K562 (cell line): ENCODE results near the gene PIK3CG. TPM values are rescaled to one million over a fixed set of nuclear protein-coding genes. Genes with fewer than 3 reads are reported as not detected.

Experiments used
- BCL6 ChIP-seq: fragments of 250-450 bp; sonication (Bioruptor Pico); IDR thresholded peaks from 2 replicates; pipeline ENCODE4 v1.4.0; 2020
- EP300 ChIP-seq: IDR thresholded peaks from 2 replicates; pipeline ENCODE4 v1.6.1; 2012; ENCODE audit warnings: low read length, improper control_type of control experiment
- GABPB2 ChIP-seq: fragments of 250-450 bp; sonication (Bioruptor Pico); conservative IDR thresholded peaks from 2 replicates; pipeline ENCODE4 v1.5.1; 2021; ENCODE audit warnings: mild to moderate bottlenecking
- IFI16 ChIP-seq: fragments of 250-450 bp; sonication (Bioruptor Pico); IDR thresholded peaks from 2 replicates; pipeline ENCODE4 v2.1.2; 2022; ENCODE audit warnings: mild to moderate bottlenecking, inconsistent platforms
- KDM2B ChIP-seq: fragments of 250-450 bp; sonication (Bioruptor Pico); IDR thresholded peaks from 2 replicates; pipeline ENCODE4 v1.8.0; 2021; ENCODE audit warnings: mild to moderate bottlenecking, moderate library complexity
- MAFK ChIP-seq: IDR thresholded peaks from 2 replicates; pipeline ENCODE4 v1.6.1; 2011; ENCODE audit warnings: low read length, improper control_type of control experiment
- NFE2 ChIP-seq: IDR thresholded peaks from 2 replicates; pipeline ENCODE4 v1.6.1; 2014; ENCODE audit warnings: antibody characterized with exemption, low read depth
- RBBP5 ChIP-seq: fragments of 200-600 bp; sonication (generic); IDR thresholded peaks from 2 replicates; pipeline ENCODE4 v1.6.1; 2012; ENCODE audit warnings: borderline replicate concordance, mild to moderate bottlenecking, low read length, control low read depth, inconsistent platforms; ENCODE audit not compliant: insufficient read depth, poor library complexity, severe bottlenecking
- ZNF695 ChIP-seq: fragments of 450-650 bp; formaldehyde crosslinking; IDR thresholded peaks from 2 replicates; pipeline ENCODE4 v1.4.0; 2020; ENCODE audit warnings: mild to moderate bottlenecking, moderate library complexity
- polyA plus RNA-seq, 8 experiments: library from polyadenylated mRNA; depleted of rRNA in 4 of 8; stranded (reverse) in 5 of 8; unstranded in 3 of 8; fragments of >200 nt; fragmentation: Nextera tagmentation in 2 of 8; fragmentation: Illumina TruSeq in 1 of 8; extraction: Ambion mirVana in 2 of 8; extraction: Trizol in 1 of 8; gene quantifications; 2 replicates each; pipeline versions ENCODE4 v1.2.1 to v1.2.3, GENCODE V29; 2011 to 2014; ENCODE audit warnings: inconsistent platforms in 1 of 8, missing spikeins in 1 of 8
- total RNA-seq, 7 experiments: library from RNA; depleted of rRNA in 6 of 7; stranded (reverse); fragments of >200 nt in 6 of 7; fragmentation: Illumina TruSeq in 2 of 7; extraction: Trizol in 2 of 7; gene quantifications; 2 replicates each; pipeline versions ENCODE4 v1.2.1 to v1.2.3, GENCODE V29; 2011 to 2021; ENCODE audit warnings: low replicate concordance in 1 of 7
- TF ChIP-seq, protein P1 (sequence below): fragments of 450-650 bp; IDR thresholded peaks from 2 replicates; pipeline ENCODE4 v1.6.1; 2016; ENCODE audit warnings: mild to moderate bottlenecking, moderate library complexity
- TF ChIP-seq, protein P2 (sequence below): fragments of 450-650 bp; IDR thresholded peaks from 2 replicates; pipeline ENCODE4 v1.6.1; 2016; ENCODE audit warnings: missing biosample characterization, missing genetic modification characterization
- TF ChIP-seq, protein P3 (sequence below): sonication (generic); formaldehyde crosslinking; IDR thresholded peaks from 2 replicates; pipeline ENCODE4 v1.8.0; 2022; ENCODE audit warnings: mild to moderate bottlenecking, missing genetic modification reagents
- TF ChIP-seq, protein P4 (sequence below): sonication (generic); formaldehyde crosslinking; IDR thresholded peaks from 2 replicates; pipeline ENCODE4 v1.8.1; 2023; ENCODE audit warnings: mild to moderate bottlenecking, missing genetic modification reagents

The PIK3CG gene
- total and polyA plus RNA-seq, 9 of the 15 experiments (the other 6 are each of a cell fraction or from before 2014, with no cell fraction given), result 5.3 to 42.5 (median 29.0) TPM

DNA sequence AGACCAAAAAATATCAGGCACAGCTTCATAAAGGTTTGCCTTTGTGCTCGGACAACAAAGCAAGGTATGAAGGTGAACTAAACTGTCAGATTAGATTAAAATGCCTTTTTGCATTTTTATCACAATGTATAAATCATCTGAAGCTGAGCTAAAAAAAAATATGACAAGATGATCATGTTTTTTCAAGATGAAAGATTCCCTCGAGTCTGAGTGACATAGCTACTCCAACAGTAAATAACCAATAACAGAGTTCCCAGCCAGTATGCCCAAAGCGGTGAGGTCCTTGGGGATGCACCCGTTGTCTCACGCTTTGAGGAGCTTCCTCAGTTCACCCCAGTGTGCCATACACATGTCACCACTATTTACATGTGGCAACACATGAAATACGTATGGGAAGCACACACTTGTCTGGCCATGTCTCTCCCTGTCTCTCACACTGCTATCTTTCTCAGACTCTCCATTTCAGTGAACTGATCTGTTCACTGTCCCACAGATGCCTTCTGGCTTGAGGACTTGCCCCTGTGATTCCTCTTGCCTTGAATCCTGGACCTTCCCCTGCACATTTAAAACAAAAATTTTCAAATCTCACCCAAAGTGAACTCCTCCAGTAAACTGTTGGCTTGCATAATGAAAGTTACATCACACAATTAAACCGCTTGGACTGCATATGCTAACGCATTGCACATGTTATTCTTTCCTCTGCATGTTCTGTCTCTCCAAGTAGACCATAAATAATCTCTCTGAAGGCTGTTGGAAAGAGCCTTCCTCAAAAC lies 2.6 kb upstream of the PIK3CG start (continued):
- TF ChIP-seq, protein P1, sequence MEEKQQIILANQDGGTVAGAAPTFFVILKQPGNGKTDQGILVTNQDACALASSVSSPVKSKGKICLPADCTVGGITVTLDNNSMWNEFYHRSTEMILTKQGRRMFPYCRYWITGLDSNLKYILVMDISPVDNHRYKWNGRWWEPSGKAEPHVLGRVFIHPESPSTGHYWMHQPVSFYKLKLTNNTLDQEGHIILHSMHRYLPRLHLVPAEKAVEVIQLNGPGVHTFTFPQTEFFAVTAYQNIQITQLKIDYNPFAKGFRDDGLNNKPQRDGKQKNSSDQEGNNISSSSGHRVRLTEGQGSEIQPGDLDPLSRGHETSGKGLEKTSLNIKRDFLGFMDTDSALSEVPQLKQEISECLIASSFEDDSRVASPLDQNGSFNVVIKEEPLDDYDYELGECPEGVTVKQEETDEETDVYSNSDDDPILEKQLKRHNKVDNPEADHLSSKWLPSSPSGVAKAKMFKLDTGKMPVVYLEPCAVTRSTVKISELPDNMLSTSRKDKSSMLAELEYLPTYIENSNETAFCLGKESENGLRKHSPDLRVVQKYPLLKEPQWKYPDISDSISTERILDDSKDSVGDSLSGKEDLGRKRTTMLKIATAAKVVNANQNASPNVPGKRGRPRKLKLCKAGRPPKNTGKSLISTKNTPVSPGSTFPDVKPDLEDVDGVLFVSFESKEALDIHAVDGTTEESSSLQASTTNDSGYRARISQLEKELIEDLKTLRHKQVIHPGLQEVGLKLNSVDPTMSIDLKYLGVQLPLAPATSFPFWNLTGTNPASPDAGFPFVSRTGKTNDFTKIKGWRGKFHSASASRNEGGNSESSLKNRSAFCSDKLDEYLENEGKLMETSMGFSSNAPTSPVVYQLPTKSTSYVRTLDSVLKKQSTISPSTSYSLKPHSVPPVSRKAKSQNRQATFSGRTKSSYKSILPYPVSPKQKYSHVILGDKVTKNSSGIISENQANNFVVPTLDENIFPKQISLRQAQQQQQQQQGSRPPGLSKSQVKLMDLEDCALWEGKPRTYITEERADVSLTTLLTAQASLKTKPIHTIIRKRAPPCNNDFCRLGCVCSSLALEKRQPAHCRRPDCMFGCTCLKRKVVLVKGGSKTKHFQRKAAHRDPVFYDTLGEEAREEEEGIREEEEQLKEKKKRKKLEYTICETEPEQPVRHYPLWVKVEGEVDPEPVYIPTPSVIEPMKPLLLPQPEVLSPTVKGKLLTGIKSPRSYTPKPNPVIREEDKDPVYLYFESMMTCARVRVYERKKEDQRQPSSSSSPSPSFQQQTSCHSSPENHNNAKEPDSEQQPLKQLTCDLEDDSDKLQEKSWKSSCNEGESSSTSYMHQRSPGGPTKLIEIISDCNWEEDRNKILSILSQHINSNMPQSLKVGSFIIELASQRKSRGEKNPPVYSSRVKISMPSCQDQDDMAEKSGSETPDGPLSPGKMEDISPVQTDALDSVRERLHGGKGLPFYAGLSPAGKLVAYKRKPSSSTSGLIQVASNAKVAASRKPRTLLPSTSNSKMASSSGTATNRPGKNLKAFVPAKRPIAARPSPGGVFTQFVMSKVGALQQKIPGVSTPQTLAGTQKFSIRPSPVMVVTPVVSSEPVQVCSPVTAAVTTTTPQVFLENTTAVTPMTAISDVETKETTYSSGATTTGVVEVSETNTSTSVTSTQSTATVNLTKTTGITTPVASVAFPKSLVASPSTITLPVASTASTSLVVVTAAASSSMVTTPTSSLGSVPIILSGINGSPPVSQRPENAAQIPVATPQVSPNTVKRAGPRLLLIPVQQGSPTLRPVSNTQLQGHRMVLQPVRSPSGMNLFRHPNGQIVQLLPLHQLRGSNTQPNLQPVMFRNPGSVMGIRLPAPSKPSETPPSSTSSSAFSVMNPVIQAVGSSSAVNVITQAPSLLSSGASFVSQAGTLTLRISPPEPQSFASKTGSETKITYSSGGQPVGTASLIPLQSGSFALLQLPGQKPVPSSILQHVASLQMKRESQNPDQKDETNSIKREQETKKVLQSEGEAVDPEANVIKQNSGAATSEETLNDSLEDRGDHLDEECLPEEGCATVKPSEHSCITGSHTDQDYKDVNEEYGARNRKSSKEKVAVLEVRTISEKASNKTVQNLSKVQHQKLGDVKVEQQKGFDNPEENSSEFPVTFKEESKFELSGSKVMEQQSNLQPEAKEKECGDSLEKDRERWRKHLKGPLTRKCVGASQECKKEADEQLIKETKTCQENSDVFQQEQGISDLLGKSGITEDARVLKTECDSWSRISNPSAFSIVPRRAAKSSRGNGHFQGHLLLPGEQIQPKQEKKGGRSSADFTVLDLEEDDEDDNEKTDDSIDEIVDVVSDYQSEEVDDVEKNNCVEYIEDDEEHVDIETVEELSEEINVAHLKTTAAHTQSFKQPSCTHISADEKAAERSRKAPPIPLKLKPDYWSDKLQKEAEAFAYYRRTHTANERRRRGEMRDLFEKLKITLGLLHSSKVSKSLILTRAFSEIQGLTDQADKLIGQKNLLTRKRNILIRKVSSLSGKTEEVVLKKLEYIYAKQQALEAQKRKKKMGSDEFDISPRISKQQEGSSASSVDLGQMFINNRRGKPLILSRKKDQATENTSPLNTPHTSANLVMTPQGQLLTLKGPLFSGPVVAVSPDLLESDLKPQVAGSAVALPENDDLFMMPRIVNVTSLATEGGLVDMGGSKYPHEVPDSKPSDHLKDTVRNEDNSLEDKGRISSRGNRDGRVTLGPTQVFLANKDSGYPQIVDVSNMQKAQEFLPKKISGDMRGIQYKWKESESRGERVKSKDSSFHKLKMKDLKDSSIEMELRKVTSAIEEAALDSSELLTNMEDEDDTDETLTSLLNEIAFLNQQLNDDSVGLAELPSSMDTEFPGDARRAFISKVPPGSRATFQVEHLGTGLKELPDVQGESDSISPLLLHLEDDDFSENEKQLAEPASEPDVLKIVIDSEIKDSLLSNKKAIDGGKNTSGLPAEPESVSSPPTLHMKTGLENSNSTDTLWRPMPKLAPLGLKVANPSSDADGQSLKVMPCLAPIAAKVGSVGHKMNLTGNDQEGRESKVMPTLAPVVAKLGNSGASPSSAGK, result no peak; the same call in none of the 2 replicates
- no peak for TF ChIP-seq GABPB2 (CRISPR knock-in tag)
- TF ChIP-seq EP300, result no peak; the same call in 1 of the 2 replicates
- TF ChIP-seq, protein P2, sequence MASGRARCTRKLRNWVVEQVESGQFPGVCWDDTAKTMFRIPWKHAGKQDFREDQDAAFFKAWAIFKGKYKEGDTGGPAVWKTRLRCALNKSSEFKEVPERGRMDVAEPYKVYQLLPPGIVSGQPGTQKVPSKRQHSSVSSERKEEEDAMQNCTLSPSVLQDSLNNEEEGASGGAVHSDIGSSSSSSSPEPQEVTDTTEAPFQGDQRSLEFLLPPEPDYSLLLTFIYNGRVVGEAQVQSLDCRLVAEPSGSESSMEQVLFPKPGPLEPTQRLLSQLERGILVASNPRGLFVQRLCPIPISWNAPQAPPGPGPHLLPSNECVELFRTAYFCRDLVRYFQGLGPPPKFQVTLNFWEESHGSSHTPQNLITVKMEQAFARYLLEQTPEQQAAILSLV, result peak; percentile 48
- no peak for TF ChIP-seq RBBP5
- TF ChIP-seq, protein P3, sequence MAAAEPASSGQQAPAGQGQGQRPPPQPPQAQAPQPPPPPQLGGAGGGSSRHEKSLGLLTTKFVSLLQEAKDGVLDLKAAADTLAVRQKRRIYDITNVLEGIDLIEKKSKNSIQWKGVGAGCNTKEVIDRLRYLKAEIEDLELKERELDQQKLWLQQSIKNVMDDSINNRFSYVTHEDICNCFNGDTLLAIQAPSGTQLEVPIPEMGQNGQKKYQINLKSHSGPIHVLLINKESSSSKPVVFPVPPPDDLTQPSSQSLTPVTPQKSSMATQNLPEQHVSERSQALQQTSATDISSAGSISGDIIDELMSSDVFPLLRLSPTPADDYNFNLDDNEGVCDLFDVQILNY (CRISPR knock-in tag), result no peak
- TF ChIP-seq BCL6 (CRISPR knock-in tag), result no peak
- TF ChIP-seq NFE2, result no peak
- no peak for TF ChIP-seq ZNF695 (CRISPR knock-in tag)
- no peak for TF ChIP-seq KDM2B (CRISPR knock-in tag)
- TF ChIP-seq, protein P4, sequence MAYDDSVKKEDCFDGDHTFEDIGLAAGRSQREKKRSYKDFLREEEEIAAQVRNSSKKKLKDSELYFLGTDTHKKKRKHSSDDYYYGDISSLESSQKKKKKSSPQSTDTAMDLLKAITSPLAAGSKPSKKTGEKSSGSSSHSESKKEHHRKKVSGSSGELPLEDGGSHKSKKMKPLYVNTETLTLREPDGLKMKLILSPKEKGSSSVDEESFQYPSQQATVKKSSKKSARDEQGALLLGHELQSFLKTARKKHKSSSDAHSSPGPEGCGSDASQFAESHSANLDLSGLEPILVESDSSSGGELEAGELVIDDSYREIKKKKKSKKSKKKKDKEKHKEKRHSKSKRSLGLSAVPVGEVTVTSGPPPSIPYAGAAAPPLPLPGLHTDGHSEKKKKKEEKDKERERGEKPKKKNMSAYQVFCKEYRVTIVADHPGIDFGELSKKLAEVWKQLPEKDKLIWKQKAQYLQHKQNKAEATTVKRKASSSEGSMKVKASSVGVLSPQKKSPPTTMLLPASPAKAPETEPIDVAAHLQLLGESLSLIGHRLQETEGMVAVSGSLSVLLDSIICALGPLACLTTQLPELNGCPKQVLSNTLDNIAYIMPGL (CRISPR knock-in tag), result no peak
- TF ChIP-seq MAFK, result no peak
- no peak for TF ChIP-seq IFI16 (CRISPR knock-in tag)
